ENCODE data around the gene GPSM1. TPM values are rescaled to one million over a fixed set of nuclear protein-coding genes. Genes with fewer than 3 reads are reported as not detected.

Gene GPSM1
- total and polyA plus RNA-seq, 9 of the 15 experiments (the other 6 are each of a cell fraction or from before 2014, with no cell fraction given) = 0.04 to 14.2 (median 3.1) TPM

DNA sequence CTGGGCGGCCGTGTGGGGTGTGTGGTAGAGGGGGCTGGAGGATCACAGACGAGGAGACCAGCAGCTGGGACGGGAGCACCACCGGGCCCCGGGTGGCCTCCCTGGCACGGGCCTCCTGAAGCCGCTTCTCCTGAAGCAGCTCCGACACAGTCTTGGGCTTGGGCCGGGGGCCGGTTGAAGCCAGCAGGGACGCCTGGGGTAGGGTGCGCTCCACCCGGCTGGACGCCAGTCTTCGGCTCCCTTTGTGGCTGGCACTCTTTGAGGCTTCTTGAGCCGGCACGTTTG lies 51.6 kb downstream of the GPSM1 start:
- FAIRE-seq = no peak
- POLR2A ChIA-PET = no interaction called here
- TF ChIP-seq ZKSCAN1 (IDR thresholded peaks at IDR 0.05; ENCODE audit: low read depth, low read length) (no peak), TBP (optimal IDR thresholded peaks at IDR 0.05; ENCODE audit: low read depth, low read length) (no peak), ZNF75A (CRISPR knock-in tag; IDR thresholded peaks at IDR 0.05) (no peak), POLR3A (IDR thresholded peaks at IDR 0.05; ENCODE audit: borderline replicate concordance, extremely low read depth, insufficient read depth, insufficient read length) (no peak), NR2C1 (IDR thresholded peaks at IDR 0.05) (no peak), NR2C1 (tag; IDR thresholded peaks at IDR 0.05) (no peak), JUNB (CRISPR knock-in tag; conservative IDR thresholded peaks at IDR 0.05) (no peak), HNRNPL (IDR thresholded peaks at IDR 0.05; ENCODE audit: low read depth, low read length) (no peak), PHF21A (IDR thresholded peaks at IDR 0.05; ENCODE audit: borderline replicate concordance, low read depth) (no peak), NFIX (CRISPR knock-in tag; IDR thresholded peaks at IDR 0.05; ENCODE audit: low read depth) (no peak), ZFP30 (CRISPR knock-in tag; IDR thresholded peaks at IDR 0.05; ENCODE audit: borderline replicate concordance) (no peak)
- TF ChIP-seq, protein P1, sequence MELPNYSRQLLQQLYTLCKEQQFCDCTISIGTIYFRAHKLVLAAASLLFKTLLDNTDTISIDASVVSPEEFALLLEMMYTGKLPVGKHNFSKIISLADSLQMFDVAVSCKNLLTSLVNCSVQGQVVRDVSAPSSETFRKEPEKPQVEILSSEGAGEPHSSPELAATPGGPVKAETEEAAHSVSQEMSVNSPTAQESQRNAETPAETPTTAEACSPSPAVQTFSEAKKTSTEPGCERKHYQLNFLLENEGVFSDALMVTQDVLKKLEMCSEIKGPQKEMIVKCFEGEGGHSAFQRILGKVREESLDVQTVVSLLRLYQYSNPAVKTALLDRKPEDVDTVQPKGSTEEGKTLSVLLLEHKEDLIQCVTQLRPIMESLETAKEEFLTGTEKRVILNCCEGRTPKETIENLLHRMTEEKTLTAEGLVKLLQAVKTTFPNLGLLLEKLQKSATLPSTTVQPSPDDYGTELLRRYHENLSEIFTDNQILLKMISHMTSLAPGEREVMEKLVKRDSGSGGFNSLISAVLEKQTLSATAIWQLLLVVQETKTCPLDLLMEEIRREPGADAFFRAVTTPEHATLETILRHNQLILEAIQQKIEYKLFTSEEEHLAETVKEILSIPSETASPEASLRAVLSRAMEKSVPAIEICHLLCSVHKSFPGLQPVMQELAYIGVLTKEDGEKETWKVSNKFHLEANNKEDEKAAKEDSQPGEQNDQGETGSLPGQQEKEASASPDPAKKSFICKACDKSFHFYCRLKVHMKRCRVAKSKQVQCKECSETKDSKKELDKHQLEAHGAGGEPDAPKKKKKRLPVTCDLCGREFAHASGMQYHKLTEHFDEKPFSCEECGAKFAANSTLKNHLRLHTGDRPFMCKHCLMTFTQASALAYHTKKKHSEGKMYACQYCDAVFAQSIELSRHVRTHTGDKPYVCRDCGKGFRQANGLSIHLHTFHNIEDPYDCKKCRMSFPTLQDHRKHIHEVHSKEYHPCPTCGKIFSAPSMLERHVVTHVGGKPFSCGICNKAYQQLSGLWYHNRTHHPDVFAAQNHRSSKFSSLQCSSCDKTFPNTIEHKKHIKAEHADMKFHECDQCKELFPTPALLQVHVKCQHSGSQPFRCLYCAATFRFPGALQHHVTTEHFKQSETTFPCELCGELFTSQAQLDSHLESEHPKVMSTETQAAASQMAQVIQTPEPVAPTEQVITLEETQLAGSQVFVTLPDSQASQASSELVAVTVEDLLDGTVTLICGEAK (IDR thresholded peaks at IDR 0.05) = no peak
- TF ChIP-seq, protein P1 (CRISPR knock-in tag; IDR thresholded peaks at IDR 0.05) = no peak
- TF ChIP-seq, protein P2, sequence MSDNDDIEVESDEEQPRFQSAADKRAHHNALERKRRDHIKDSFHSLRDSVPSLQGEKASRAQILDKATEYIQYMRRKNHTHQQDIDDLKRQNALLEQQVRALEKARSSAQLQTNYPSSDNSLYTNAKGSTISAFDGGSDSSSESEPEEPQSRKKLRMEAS (CRISPR knock-in tag; IDR thresholded peaks at IDR 0.05) = no peak

More for the DNA sequence above, 51.6 kb downstream of the GPSM1 start:
- Histone ChIP-seq H3K79me2 (ENCODE audit: control insufficient read depth, insufficient read depth, low read length) (0 out of 3 replicates have a peak, but pooled peaks cover 1% of the 10 kb centered on the region), H3K9me3 (replicated peaks; ENCODE audit: control insufficient read depth, insufficient read depth, low read depth, low read length) (no peaks in the 10 kb centered on the region), H3K9me1 (ENCODE audit: control insufficient read depth, insufficient read depth, low read length) (no peaks in the 10 kb centered on the region), H3K36me3 (ENCODE audit: control insufficient read depth, insufficient read depth, low read length) (peaks cover 98% of the 10 kb centered on the region; the same call in 2 of the 3 replicates), H3K27me3 (ENCODE audit: control insufficient read depth in 2 of 2, insufficient read depth in 2 of 2, low read length in 2 of 2) (no peaks in the 10 kb centered on the region), H2AFZ (ENCODE audit: low read depth, low read length) (no peak overlapping the region), H3K4me1 (replicated peaks in 1 of 2; ENCODE audit: control insufficient read depth in 2 of 2, insufficient read depth in 2 of 2, low read length in 2 of 2) (peaks cover under 1 to 56% of the 10 kb centered on the region in 2 experiments; a peak in 2 of 5 replicates), H3K9ac (ENCODE audit: insufficient read depth in 1 of 2, low read depth in 2 of 2, low read length in 2 of 2) (0 out of 4 replicates have a peak overlapping the region, but pooled peaks of 1 of the 2 experiments have one; percentile 22), H3K4me2 (ENCODE audit: insufficient read depth, low read length) (no peak overlapping the region), H4K20me1 (replicated peaks; ENCODE audit: control insufficient read depth, insufficient read depth, low read length) (no peaks in the 10 kb centered on the region), H3K4me3 (no peak overlapping the region), H3K27ac (ENCODE audit: extremely low read depth, low read depth, low read length) (no peak overlapping the region)
- ATAC-seq (no peak), DNase-seq (ENCODE audit: extremely low read depth in 1 of 4, low spot score in 3 of 4) (no peak)
- WGBS (ENCODE audit: insufficient coverage, low coverage, missing lambda C conversion rate) = 83% methylated on average over 6 of the region's 18 CpGs
- intact Hi-C loops (cut with micrococcal nuclease) (no loop called here), in situ Hi-C loops (cut with MboI) (no loop called here)
- BruUV-seq (replicated peaks) = no TSS peak
- CTCF ChIA-PET (ENCODE audit: low intra/inter-chr PET ratio) = interaction anchor here (0.6 kb wide), 1 partner anchor 254 kb away, joined by 4 read pairs; no protein-coding TSS in a partner anchor

All from K562 (cell line).